HG03442 (cell line): ENCODE data around the gene MBD3.

Experiments used
- ATAC-seq: cut with Tn5 transposase; IDR thresholded peaks from one replicate; pipeline ENCODE4 v1.9.1; 2021; ENCODE audit warnings: mild to moderate bottlenecking, moderate library complexity; ENCODE audit not compliant: unreplicated experiment

The MBD3 gene

DNA sequence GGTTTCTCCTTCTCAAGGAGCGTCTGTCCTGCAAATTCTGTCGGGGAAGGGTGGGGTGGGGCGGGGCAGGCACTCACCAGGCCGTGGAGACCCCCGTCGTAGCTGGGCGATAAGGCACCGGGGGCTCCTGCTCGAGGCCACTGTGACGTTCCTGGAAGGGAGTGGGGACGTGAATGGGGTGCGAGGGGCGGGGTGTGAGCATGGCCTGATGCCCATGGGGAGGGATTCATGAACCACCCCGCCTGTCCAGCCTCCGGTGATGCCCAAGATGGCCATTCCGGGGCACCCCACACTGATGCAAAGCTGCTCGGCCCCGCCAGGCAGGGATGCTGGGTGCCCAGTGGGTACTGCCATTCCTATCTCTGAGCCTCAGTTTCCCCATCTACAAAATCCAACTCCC lies 27.0 kb upstream of the MBD3 start:
- no peak for ATAC-seq

DNA sequence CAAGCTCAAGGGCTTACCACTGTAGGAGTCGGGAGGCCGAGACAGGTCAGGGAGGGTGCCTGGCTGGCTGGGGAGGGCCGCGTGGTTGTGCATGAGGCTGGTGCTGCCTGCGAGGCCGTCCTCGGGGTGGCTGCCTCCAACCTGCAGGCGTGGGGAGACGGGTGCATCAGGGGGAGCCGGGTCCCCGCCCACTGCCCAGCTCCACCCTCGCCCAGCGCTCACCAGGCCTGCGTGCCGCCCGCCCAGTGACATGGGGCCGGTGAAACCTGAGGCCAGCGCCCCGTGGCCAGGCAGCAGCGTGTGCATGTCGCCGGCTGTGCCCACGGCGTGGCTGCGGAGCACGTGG lies 26.4 kb upstream of the MBD3 start:
- no peak for ATAC-seq

DNA sequence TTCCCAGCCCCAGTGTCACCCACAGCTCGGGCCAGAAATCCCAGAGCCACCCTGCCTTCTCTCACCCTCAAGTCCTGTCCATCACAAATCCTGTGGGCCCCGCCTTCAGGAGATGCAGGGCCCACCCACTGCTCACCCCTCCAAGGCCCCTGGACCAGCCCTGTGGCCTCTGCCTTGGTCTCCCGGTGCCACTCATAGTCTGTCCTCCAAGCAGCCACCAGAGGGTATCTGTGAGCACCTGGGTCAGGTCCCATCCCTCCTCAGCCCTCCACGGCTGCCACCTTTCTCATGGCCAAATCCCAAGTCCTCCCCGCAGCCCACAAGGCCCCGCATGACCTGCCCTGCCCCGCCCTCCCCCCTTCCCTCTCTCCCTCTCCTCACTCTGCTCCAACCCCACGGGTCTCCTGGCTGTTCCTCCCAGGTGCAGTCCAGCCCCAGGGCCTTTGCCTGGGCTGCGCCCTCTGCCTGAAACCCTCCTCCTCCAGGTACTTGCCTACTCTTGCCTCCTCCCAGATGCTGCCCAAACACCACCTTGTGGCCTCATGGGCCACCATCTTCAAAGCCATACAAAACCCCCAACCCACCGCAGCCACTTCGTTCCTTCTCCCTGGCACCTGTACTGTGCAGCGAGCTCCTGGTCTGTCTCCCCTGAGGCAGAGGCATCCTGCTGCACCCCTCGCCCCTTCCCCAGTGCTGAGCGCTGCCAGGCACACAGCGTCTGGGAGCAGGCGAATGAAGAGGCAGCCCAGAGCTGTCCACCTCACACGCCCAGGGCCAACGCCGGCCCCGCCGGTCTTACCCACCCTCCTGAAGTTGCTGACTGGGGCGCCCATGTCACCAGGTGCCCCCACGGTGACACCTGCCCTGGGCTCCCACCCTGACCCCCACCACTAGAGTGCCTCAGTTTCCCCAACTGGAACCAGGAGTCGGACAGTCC lies 25.8 kb upstream of the MBD3 start:
- ATAC-seq: no peak

DNA sequence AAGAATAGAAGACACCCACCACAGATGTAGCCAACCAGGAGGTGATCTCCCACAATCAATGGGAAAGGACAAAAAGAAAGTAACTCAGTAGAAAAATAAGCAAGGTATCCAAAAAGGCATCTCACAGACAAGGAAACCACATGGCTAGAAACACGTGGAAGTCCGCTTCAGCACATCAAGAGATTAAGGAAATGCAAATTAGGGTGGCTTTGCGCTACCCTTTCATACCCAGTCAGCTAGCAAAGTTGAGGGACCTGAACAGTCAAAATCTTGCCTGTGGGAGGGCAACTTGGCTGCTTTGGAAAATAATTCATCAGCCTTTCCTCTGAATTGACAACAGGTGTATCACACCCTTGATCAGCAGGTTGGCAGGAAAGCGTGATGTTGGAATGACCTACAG lies 24.2 kb upstream of the MBD3 start:
- ATAC-seq: no peak

DNA sequence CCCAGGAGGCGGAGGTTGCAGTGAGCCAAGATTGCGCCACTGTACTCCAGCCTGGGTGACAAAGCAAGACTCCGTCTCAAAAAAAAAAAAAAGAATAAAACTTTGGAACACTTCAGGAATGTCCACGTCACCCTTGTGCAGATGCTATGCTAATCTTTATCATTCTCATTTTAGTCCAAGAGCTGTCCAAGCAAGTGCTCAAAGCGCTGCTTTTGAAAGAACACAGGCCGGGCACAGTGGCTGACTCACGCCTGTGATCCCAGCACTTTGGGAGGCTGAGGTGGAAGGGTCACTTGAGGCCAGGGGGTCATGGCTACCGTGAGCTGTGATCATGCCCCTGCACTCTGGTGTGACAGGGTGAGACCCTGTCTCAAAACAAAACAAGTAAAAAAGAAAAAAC lies 23.7 kb upstream of the MBD3 start:
- no peak for ATAC-seq

DNA sequence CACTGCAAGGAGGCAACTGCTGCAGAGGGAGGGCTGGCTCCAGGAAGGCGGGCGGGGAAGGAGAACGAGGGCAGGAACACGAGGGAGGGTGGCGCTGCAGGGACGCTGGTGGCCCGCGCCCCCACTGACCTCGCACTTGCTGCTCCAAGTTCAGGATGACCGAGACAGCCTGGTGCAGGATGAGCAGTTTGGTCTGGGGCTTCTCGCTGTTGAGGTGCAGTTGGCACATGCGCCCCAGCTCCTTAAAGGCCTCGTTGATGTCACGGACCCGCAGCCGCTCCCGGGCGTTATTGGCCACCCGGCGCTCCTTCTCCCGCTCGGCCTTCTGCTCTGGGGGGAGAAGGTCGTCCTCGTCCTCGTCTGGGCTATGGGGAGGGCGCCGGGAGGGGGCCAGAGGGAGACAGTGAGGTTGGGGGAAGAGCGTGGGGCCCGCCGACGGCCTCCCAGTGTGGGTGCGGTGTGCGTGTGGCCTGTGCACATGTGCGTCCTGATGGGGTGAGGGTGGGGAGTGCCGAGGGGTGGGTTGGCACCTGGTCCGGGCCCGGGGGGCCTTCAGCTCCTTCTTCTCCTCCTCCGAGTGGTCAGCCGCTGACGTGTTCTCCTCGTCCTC lies 22.6 kb upstream of the MBD3 start:
- no peak for ATAC-seq

DNA sequence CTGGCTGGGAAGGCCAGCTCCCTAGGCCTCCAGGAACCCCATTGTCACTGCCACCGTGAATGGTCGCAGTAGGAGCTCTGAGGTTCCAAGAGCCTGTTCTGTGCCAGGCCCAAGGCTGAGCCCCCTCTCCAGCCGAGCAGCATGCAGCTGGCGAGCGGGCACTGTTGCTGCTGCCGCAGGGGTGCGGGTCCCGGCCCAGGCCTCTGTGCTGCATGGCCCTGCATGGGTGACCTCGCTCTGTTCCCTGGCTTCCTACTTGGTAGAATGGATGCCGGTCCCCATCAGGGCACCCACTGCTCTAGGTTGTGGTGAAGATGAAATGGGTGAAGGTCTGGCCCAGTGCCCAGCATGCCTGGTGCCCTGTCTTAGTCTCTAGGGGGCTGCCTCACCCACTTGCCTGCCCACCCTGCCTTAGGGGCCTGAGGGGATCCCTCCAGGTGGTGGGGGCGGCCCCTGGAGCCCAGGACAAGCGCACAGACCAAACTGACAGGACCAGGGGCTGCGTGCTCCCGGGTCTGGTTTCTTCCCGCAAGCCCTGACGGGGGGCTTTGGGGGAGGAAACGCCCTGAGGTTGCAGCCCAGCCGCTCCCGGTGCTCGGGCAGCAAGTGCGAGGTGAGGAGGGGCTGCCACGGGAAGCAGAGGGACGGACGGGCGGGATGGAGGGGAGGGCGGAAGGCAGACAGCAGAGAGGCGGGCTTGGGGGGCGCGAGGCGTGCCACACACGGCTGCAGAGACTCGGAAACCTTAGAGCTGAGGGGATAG lies 21.3 kb upstream of the MBD3 start:
- no peak for ATAC-seq

DNA sequence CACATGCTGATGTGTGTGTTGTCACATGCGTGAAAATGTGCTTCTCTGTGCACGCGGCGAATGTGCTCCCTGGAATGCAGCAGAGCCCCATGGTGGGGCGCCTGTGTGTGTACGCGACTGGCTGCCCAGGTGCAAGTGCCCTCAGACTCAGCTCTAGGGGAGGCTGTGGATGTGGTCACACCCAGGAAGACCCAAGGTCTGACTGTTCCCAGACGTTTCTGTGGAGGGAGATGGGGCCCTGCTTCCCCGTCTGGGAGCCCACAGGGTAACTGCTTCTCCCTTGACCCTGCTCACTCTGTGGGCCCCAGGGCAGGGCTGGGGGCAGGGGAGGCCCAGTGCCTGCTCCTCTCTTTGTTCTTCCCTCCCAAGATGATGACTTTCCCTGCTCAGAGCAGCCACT lies 20.5 kb upstream of the MBD3 start:
- ATAC-seq: no peak

DNA sequence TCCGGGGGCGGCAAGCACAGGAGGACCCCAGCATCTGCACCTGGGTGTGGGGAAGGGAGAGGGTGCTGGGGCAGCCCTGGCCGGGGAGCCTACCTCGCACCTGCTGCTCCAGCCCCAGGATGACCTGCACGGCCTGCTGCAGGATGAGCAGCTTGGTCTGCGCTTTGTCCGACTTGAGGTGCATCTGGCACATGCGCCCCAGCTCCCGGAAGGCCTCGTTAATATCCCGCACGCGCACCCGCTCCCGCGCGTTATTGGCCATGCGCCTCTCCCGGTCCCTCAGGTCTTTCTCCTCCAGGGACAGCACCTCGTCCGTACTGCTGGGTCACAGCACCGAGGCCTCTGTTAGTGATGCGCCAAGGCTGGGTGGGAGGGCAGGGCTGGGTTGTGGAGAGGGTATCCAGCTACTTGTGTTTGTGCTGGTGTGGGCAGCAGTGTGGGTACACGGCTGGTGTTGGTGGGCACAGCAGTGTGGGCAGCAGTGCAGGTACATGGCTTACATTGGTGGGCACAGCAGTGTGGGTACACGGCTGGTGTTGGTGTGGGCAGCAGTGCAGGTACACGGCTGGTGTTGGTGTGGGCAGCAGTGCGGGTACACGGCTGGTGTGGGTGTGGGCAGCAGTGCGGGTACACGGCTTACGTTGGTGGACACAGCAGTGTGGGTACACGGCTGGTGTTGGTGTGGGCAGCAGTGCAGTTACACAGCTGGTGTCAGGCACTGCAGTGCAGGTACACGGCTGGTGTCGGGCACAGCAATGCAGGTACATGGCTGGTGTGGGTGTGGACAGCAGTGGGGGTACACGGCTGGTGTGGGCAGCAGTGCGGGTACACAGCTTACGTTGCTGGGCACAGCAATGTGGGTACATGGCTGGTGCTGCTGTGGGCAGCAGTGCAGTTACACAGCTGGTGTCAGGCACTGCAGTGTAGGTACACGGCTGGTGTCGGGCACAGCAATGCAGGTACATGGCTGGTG lies 19.7 kb upstream of the MBD3 start:
- no peak for ATAC-seq

DNA sequence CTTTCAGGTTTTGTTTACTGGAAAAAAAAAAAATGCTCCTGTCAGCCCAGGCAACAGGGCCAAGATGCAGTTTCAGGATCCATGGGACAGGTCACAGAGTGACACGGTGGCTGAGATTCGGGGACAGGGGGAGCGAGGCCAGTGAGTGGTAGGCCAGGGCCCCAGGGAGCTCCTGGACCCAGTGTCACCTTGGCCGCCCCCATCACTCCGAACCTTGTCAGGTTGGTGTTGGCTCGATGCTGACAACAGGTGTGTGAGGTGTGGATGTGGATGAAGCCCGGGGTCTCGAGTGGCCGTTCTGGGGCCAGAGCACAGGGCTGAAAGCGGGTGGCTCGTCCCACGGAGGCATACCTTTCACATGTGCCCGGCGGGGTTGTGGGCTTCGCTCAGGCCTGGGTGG lies 18.7 kb upstream of the MBD3 start:
- ATAC-seq: no peak

DNA sequence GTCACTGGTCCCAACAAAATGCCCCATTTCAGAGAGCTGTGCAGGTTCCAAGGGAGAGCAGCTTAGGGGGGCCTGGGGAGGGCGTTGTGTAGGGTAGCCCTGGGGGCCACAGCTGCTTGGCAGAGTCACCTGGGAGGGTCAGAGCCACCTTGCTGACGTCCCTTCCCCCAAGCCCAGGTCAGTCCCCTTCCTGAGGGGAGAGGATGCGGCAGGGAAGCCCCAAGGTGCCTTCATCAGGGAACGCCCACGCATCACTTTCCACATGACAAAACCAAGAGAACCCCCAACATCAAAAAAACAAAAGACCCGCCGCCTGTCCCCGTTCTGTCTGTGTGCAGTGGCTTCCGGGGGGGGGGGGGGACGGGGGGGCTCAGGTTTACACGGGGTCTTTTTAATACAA lies 17.9 kb upstream of the MBD3 start:
- no peak for ATAC-seq

DNA sequence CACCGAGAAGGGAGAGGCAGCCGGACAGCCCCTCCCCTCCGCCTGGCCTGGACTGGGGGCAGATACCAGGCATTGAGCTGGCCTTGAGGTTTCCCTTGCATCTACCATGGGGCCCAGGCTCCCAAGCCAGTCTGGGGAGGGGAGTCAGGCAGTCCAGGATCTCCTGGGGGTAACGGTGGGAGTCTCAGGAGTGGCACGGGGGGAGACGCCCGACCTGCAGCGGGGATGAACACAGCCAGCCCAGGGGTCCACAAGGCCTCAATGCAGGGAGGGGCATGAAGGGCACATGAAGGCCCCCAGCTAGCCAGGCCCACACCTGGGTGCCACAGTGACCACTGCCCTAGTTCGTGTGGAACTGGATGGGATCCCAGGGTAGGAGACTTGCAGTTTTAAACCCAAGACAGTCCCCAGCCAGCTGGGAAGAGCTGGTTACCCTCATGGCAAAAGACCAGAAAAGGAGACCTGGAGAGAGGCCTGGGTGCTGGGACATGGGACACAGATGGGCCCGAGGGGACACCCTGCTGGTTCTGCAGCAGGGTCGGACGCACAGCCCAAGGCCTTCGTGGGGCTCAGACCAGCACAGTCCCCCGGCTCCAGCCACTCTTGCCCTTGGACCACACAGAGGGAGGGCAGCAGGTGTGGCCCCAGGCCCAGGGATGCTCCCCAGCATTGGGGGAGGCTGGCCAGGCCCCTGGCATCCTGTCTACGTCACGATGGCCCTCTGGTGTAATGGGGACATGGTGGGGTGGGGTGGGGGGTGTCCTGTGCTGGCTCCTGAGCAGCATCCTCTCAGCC lies 17.2 kb upstream of the MBD3 start:
- ATAC-seq: no peak

DNA sequence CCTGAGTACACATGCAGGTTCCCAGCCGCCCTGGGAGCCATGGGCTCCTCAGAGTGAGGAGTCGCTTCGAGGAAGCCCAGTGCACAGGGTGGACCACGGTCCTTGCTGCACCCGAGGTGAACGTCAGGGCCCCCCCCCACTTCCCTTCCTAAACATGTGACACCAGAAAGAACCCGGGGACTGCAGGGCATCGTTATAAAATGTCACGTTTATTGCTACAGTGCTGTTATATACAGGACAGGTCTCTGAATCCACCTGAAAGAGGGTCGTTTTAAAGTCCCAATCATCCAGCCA lies 16.4 kb upstream of the MBD3 start:
- no peak for ATAC-seq

DNA sequence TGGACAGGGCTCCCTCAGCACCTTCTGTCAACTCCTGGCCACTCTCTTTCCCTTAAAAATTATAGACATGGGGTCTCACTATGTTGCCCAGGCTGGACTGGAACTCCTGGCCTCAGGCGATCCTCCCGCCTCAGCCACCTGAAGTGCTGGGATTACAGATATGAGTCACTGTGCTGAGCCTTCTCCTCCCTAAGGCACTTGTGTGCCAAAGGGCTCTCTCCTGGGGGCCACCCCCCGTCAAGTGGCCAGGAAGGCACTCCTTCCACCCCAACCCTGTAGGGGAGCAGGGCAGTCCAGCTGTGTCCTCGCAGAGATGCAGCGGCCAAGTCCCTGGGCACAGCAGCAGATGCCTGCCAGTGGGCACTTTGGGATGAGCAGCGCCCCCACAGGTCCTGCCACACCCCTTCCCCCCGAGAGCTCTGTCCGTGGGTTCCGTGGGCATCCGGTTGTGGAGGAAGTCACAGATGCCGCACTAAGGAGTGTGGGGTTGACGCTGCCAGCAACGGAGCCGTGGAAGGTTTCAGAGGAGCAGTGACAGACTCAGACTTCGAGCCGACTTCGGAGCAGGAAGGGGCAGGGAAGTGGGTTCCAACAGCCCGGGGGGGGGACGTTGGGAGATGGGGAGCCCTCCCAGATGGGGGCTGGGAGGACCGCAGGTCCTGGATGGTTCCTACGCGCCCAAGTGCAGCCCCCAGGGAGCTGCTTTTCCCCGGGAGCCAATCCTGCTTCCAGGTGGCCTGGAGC lies 15.9 kb upstream of the MBD3 start:
- no peak for ATAC-seq

DNA sequence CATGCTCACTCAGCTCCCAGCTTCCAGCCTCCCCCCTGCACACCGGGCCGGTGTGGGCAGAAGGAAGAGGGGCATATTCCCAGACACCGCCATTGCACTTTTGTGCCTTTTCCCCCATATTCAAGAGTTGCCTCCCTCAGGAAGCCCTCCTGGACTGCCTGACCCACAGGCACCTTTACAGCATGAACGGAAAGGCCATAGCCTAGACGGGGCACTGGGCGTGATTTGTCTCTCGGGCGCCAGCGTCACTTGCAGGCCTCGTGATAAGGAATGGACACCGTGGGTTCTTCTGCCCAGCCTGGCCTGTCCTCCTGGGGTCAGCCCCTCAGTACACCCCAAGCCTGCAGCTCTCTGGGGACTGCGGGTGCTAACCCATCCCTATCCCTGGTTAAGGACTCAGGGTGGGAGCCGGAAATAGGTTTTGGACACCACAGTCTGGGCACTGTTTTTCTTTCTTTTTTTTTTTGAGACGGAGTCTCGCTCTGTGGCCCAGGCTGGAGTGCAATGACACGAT lies 13.5 kb upstream of the MBD3 start:
- ATAC-seq: no peak

DNA sequence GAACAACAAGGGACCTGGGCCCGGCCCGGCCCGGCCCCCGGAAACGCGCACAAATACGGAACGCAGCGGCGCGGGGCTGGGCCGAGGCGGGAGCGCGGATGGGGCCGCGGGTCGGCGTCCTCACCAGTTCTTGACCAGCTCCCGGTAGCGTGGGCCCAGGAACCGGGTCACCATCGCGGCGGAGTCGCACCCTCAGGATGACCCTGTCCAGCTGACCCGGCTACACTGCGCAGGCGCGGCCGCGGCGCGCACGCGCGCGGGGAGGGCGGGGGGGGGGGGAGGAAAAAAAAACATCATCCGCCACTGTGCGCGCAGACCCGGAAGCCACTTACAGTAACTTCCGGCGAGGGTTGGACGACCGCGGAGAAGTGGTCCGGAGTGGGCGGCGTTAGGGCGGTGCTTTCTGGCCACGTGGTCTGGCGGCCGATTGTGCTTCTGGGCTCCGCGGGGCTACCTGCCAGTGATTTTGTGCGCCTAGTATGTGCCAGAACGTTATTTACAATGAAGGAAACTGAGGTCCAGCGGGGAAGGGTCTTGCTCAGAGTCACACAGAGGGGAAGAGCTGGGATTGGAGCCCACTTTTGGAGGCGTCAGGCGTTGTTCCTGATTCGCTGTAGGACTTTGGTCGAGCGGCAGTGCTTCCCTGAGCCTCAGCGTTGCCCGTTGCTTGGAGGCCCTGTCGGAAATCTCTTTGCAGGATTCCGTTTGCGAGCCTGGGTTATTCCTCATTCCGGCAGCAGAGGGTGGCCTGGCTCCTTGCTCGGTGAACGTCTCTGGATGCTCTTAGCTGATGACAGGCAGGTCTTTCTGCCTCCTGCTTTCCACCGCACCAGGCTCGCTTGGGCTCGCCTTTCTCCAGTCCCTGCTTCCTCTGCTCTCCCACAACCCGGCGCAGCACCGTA lies 12.8 kb upstream of the MBD3 start, which contains the start of gene UQCR11:
TSS of gene UQCR11 (minus strand) at position 227 of the 902 bp plus-strand sequence. CDS start at position 174, 53 bp downstream.
- ATAC-seq: peak; percentile 83

DNA sequence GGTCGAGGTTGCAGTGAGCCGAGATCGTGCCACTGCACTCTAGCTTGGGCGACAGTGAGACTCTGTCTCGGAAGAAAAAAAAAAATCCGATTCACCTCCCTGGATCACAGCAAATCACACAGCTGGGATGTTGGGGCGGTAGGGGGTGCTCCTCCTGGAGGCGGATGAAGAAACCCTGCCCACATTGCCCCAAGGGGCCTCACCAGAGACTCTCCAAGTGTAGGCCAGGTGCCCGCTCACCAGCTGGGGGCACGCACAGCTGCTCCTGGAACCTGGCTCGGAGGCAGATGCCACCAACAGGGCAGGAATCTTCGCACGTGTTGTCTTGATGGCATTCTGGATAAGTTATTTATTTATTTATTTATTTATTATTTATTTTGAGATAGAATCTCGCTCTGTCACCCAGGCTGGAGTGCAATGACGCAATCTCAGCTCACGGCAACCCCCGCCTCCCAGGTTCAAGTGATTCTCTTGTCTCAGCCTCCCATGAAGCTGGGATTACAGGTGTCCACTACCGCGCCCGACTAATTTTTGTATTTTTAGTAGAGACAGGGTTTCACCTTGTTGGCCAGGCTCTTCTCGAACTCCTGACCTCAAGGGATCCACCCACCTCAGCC lies 9.5 kb upstream of the MBD3 start:
- no peak for ATAC-seq

DNA sequence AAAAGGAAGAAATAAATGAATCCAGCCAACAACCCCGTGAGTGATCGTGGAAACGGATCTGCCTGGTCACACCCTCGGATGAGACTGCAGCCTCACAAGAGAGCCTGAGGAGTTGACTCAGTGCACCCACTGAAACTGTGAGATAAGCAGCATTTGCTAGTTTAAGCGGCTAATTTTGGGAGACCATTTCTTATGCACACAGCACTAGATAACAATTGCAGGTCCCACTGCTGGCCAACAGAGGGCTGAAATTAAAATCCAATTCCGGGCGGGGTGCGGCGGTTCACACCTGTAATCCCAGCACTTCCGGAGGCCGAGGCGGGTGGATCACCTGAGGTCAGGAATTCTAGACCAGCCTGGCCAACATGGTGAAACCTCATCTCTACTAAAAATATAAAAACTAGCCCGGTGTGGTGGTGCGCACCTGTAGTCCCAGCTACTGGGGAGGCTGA lies 9.0 kb upstream of the MBD3 start:
- no peak for ATAC-seq
